ENCODE data around the gene DGKG.

- TF ChIP-seq POLR2A (IDR thresholded peaks at IDR 0.05; ENCODE audit: low read depth, low read length) (no peak), POLR2AphosphoS5 (IDR thresholded peaks at IDR 0.05; ENCODE audit: low read depth, low read length) (no peak)
Observed at GRCh38 chr3:186235554-186235953, 126.5 kb downstream of the DGKG start.

Data from GM12892 (cell line).